ENCODE measurements around the gene NDE1. TPM values are rescaled to one million over a fixed set of nuclear protein-coding genes. Genes with fewer than 3 reads are reported as not detected.

NDE1 gene
- total and polyA plus RNA-seq, 7 donors: 6.6 to 17.0 (median 10.3) TPM

GRCh38 chr16:15772579-15773293 is 122.7 kb downstream of the NDE1 start:
- TF ChIP-seq CTCF (IDR thresholded peaks at IDR 0.05): no peak
- Histone ChIP-seq H3K36me3 (ENCODE audit: insufficient read depth in 1 of 2, low read depth in 1 of 2) (no peaks in the 10 kb centered on the region), H3K27ac (no peak overlapping the region), H3K9me3 (no peaks in the 10 kb centered on the region), H3K4me1 (no peaks in the 10 kb centered on the region), H3K4me3 (no peak overlapping the region), H3K27me3 (ENCODE audit: insufficient read depth in 3 of 3, low read length in 2 of 3) (no peaks in the 10 kb centered on the region)
- intact Hi-C loops (cut with DNase I): no loop called here
- peak in 2 of 4 donors; percentile 48 to 55 for ATAC-seq
- DNase-seq: no peak
- 57 to 65% (median 61%) methylated on average over 11 of the region's 11 CpGs for WGBS, 3 donors

GRCh38 chr16:15773968-15774367 is 123.9 kb downstream of the NDE1 start:
- no peak for ATAC-seq
- Histone ChIP-seq H3K27ac (no peak overlapping the region), H3K9me3 (no peaks in the 10 kb centered on the region), H3K4me1 (no peaks in the 10 kb centered on the region), H3K27me3 (ENCODE audit: insufficient read depth in 3 of 3, low read length in 2 of 3) (no peaks in the 10 kb centered on the region), H3K4me3 (no peak overlapping the region), H3K36me3 (ENCODE audit: insufficient read depth in 1 of 2, low read depth in 1 of 2) (no peaks in the 10 kb centered on the region)
- DNase-seq: no peak
- WGBS, 3 donors: 38 to 48% (median 44%) methylated on average over 6 of the region's 6 CpGs
- intact Hi-C loops (cut with DNase I): no loop called here
- no peak for TF ChIP-seq CTCF (IDR thresholded peaks at IDR 0.05)

- H3K4me3 ChIP-seq: no peak overlapping the region
- no peak for TF ChIP-seq CTCF (IDR thresholded peaks at IDR 0.05)
- intact Hi-C loops (cut with DNase I): loop anchor here (5.0 kb wide), 2 partner anchors 42 to 362 kb away; no protein-coding TSS in a partner anchor
- no peaks in the 10 kb centered on the region for H3K27me3 ChIP-seq (ENCODE audit: insufficient read depth in 3 of 3, low read length in 2 of 3)
- H3K36me3 ChIP-seq (ENCODE audit: insufficient read depth in 1 of 2, low read depth in 1 of 2): no peaks in the 10 kb centered on the region
- ATAC-seq: no peak
- H3K27ac ChIP-seq: no peak overlapping the region
- no peaks in the 10 kb centered on the region for H3K9me3 ChIP-seq
- DNase-seq: no peak
- H3K4me1 ChIP-seq: no peaks in the 10 kb centered on the region
Observed at GRCh38 chr16:15775209-15775608, 125.2 kb downstream of the NDE1 start.

GRCh38 chr16:15775663-15776304 is 125.7 kb downstream of the NDE1 start:
- intact Hi-C loops (cut with DNase I): loop anchor here (5.0 kb wide), 2 partner anchors 42 to 362 kb away; no protein-coding TSS in a partner anchor
- no peak for ATAC-seq

More at GRCh38 chr16:15775663-15776304, 125.7 kb downstream of the NDE1 start:
- no peaks in the 10 kb centered on the region for H3K4me1 ChIP-seq
- no peak overlapping the region for H3K4me3 ChIP-seq
- no peak overlapping the region for H3K27ac ChIP-seq
- no peak for TF ChIP-seq CTCF (IDR thresholded peaks at IDR 0.05)
- H3K9me3 ChIP-seq: no peaks in the 10 kb centered on the region
- WGBS, 3 donors: 50 to 63% (median 52%) methylated on average over 7 of the region's 7 CpGs
- no peaks in the 10 kb centered on the region for H3K27me3 ChIP-seq (ENCODE audit: insufficient read depth in 3 of 3, low read length in 2 of 3)
- H3K36me3 ChIP-seq (ENCODE audit: insufficient read depth in 1 of 2, low read depth in 1 of 2): no peaks in the 10 kb centered on the region
- DNase-seq: no peak

Other genes with a start within 250 kb of the NDE1 start
- gene BMERB1, start 215.7 kb upstream of the NDE1 start, total RNA-seq: 100 to 1,000 TPM in 2 of 4 donors, 10 to 100 TPM in 2; 31.3 to 133 (median 84.6) TPM
- 10 to 100 TPM; 26.6 to 83.8 (median 38.3) TPM for gene BMERB1, start 215.7 kb upstream of the NDE1 start, polyA plus RNA-seq
- 10 to 100 TPM; 41.7 to 91.5 (median 51.3) TPM for gene MARF1, start 7.1 kb upstream of the NDE1 start, total RNA-seq
- 10 to 100 TPM; 13.4 to 35.1 (median 17.0) TPM for gene MARF1, start 7.1 kb upstream of the NDE1 start, polyA plus RNA-seq
- gene MYH11, start 206.8 kb downstream of the NDE1 start, total RNA-seq: 10 to 100 TPM in 3 of 4 donors, 1 to 10 TPM in 1; 8.4 to 26.4 (median 15.2) TPM
- 10 to 100 TPM in 1 of 3 donors, 1 to 10 TPM in 2; 6.1 to 15.0 (median 8.0) TPM for gene MYH11, start 206.8 kb downstream of the NDE1 start, polyA plus RNA-seq
- gene CEP20, start 238.4 kb downstream of the NDE1 start, total RNA-seq: 10 to 100 TPM; 38.1 to 67.1 (median 56.0) TPM
- 10 to 100 TPM; 33.0 to 98.9 (median 33.5) TPM for gene CEP20, start 238.4 kb downstream of the NDE1 start, polyA plus RNA-seq